HuH-7 (cell line): ENCODE data around the gene OR51S1.
"Not testable (repeated sequence)": the region's sequence is repeated elsewhere in the genome, so short reads cannot be mapped to it uniquely, and the experiment has no call there.

Experiments
- DNase-seq: peaks from one replicate; pipeline ENCODE4 v3.0.0; 2011; ENCODE audit warnings: low spot score

Gene OR51S1, protein sequence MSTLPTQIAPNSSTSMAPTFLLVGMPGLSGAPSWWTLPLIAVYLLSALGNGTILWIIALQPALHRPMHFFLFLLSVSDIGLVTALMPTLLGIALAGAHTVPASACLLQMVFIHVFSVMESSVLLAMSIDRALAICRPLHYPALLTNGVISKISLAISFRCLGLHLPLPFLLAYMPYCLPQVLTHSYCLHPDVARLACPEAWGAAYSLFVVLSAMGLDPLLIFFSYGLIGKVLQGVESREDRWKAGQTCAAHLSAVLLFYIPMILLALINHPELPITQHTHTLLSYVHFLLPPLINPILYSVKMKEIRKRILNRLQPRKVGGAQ

DNA sequence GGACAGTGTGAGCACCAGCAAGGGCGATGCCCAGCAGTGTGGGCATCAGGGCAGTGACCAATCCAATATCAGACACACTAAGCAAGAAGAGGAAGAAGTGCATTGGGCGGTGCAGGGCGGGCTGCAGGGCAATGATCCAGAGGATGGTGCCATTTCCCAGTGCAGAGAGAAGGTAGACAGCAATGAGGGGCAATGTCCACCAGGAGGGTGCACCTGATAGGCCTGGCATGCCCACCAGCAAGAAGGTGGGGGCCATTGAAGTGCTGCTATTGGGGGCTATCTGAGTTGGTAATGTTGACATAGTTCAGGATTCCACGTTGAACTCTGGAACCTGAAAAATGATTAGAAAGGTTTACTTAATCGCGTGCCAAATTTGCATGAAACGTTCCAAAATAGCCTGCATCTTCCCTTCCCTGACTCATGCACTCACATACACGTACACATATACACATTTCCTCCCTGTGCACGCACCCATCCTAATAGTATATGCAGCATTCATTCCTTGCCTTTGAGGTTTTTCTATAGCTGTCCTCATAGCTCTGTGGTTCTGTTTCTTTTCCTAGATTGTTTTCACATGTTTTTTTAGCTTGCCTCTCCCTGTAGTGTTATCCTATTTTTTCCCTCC is at the start of gene OR51S1:
OR51S1 (minus strand) TSS at position 301 of the 625 bp plus-strand sequence; CDS start at position 301, 0 bp downstream.
- DNase-seq, result no peak

DNA sequence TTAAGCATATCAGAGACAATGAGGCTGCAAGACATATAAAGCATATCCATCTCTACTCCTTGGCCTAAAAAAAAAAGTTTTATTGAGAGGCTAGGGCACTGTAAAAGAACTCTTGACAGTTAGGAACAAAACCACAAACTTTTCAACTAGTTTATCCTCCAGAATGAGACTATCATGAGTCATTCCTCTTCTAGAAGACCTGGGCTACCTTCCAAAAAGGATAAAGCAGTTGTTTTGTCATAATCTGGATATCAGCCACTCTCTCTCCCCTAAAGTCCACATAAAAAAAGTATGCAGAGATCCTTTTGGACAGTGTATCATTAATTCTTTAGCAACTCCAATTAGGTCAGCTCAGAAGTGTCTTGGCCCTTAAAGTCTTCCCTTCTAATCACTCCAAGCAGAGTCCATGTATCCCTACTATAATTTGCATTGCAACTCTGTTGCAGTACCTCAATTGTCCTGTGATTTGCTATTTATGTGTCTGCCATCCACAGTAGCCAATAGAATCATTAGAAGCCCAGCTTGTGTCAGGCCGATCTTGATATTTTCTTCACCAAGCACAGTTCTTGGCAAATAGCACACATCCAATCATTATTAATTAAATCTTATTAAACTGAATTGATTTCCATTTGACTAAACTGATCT is 43.1 kb upstream of the OR51S1 start:
- DNase-seq, result no peak

DNA sequence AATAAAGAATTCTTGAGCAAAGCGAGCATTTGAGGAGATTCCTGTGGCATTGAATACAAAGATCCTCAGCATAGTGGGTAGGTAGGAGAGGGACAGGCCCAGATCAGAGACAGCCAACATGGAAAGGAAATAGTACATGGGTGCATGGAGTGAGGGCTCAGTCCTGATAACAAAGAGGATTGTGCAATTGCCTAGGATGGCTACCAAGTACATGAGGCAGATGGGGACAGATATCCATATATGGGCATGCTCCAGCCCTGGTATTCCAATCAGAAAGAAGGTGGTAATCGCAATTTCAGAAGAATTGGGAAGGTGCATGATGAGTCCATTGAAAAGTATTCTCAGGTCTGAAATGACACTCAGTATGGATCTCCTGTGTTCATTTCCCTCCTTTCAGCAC is 41.3 kb upstream of the OR51S1 start:
- no peak for DNase-seq

DNA sequence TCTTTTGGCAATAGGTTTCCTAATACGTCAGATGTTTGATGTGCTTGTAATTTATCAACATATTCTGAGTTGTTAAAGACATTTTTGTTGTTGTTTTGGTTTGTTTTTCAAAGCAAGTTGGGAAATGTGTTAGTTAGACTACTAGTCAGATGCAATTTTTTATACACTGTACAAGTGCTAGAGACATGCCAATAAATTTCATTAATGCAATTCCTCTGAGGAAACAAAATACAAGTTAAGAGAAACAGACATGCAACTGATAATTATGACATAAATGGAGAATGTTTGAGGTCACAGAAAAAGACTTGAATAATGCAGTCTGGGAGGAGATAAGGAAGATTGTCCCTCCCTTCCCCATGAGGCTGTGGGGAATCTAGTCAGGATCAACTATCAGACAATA is 38.6 kb upstream of the OR51S1 start:
- no peak for DNase-seq

DNA sequence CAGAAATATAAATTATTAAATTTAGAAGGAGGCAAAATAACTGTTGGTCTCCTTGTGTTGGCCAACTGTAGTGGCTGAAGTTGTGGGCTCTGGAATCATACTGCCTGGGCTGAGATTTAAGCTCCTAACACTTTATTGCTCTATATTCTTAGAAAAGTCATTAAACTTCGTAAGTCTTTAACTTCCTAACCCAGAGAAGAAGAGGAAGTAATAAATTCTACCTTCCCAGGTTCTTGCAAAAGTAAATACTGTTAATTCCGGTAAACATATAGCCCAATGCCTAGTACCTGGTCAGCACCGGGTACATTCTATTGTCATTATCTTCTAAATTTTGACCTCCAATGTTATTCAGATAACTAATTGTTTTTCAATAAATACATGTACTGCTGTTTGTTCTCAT is 37.2 kb upstream of the OR51S1 start:
- DNase-seq, result no peak

DNA sequence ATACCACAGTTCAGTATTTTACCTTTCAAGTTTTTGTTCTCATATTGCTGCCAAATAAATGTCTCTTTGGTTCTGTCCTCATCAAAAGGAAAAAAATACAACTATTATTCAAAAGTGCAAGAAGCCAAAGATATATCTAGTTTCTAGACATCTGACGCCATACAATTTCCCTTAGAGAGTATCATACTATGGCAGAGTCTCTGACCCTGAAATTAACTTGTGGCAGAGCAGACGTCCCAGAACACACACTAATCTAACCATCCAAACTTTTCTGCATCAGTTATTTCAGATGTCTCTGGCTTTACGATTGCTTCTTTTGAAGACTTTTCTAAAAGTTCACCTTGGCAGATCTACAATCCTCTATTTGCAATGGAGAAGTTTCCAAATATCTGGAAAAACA is 35.4 kb upstream of the OR51S1 start:
- DNase-seq, result no peak

DNA sequence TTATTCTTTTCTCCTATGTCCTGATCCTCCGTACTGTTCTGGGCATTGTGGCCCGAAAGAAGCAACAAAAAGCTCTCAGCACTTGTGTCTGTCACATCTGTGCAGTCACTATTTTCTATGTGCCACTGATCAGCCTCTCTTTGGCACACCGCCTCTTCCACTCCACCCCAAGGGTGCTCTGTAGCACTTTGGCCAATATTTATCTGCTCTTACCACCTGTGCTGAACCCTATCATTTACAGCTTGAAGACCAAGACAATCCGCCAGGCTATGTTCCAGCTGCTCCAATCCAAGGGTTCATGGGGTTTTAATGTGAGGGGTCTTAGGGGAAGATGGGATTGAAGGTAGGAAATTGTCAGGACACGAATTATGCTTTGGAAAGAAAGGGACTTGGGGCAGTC is 33.5 kb upstream of the OR51S1 start:
- DNase-seq, result no peak

DNA sequence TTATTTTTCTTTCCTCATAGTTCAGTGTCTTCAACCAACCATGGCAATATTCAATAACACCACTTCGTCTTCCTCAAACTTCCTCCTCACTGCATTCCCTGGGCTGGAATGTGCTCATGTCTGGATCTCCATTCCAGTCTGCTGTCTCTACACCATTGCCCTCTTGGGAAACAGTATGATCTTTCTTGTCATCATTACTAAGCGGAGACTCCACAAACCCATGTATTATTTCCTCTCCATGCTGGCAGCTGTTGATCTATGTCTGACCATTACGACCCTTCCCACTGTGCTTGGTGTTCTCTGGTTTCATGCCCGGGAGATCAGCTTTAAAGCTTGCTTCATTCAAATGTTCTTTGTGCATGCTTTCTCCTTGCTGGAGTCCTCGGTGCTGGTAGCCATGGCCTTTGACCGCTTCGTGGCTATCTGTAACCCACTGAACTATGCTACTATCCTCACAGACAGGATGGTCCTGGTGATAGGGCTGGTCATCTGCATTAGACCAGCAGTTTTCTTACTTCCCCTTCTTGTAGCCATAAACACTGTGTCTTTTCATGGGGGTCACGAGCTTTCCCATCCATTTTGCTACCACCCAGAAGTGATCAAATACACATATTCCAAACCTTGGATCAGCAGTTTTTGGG is 33.0 kb upstream of the OR51S1 start, which contains the start of gene OR51T1:
OR51T1 (plus strand) TSS at position 41 of the 641 bp plus-strand sequence; CDS start at position 41, 0 bp downstream.
- no peak for DNase-seq

DNA sequence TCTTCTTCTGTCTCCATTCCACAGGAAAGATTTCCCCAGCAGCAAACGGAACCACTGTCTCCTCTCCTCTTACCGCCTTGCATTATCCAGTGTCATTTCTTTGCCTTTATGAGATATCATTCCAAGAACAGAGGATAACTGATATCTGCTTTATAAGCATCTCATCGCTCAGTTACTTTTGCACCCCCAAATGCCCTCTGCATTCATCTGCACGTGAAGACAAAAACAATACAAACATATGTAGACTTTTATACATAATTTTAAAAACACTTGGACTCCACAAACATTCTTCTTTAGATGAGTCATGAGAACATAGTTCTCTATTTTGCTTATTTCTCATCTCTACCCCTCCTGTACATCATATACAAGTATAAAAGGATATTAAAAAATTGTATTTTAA is 32.2 kb upstream of the OR51S1 start:
- DNase-seq, result no peak

DNA sequence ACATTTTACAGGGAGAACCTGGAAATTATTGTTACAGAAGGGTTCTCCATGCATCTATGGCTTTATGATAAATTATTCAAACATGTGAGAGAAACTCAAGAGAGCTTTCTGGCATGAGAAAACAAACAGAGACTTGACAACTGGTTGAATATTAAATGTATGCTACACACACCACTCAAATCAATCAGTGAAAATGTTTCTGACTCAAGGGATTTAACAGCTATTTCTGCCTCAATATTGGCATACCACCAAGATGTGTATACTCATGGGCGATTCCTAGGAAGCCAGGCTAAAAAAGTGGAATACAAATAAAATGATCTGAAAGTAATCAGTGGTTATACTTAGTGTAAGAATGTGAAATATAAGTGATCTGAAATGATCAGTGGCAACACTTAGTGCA is 16.8 kb upstream of the OR51S1 start:
- no peak for DNase-seq

DNA sequence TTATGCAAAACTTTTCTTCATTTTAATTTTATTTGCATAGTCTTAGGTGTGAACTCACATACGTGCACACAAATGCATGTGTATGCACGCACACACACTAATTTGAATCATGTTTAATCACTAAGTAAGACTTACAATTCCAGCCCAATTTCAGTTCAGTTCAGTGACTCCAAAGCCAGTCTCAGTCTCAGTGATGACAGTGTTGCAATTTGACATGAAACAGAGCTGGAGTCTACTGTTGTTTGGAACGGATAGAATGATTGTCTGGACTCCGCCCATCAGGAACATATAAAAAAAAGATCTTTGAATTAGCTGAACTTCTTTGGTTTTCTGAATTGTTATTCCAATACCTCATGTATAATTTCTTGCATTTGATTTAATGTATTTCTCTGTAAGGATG is 14.9 kb upstream of the OR51S1 start:
- no peak for DNase-seq

DNA sequence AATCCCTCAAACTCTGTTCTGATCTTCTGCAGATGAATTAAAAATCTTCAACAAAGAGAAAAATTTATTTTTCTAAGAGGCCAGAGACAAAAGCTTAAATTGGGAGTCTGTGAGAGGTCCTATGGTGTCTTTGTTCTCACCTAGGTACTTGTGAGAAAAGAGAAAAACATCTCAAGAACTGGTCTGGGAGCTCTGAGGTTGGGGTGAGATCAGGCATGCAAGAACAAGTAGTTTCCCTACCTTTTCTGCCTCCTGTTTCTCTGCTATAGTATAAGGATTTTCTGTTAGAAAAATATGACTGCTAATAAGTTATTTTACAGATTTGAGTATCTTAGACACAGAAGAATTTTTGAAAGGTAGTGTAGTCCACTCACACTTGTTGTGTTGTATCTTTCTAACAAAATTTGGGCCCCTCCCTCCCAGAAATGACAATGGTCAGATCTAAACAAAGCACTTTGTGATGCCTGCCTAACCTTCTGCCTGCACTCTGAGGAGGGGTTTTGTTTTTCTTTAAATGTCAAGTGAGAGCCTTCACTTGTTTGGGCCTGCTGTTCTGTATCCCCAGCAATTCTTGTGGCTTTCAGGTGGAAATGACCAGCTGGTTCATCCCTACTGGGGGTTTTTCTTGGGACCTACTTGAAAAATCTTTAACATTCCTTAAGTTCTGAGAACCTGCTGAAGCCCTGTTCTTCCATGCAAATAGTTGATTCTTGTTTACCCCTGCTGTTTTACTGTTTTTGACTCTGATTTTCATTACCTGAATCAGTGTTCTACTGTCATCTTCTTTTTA is 13.6 kb upstream of the OR51S1 start:
- no peak for DNase-seq

DNA sequence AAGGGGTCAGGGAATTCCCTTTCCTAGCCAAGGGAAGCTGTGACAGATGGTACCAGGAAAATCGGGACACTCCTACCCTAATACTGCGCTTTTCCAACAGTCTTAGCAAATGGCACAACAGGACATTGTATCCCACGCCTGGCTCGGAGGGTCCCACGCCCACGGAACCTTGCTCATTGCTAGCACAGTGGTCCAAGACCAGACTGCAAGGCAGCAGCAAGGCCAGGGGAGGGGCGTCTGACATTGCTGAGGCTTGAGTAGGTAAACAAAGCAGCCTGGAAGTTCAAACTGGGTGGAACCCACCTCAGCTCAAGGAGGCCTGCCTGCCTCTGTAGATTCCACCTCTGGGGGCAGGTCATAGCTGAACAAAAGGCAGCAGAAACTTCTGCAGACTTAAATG is 5.3 kb upstream of the OR51S1 start:
- DNase-seq, result not testable (repeated sequence)

DNA sequence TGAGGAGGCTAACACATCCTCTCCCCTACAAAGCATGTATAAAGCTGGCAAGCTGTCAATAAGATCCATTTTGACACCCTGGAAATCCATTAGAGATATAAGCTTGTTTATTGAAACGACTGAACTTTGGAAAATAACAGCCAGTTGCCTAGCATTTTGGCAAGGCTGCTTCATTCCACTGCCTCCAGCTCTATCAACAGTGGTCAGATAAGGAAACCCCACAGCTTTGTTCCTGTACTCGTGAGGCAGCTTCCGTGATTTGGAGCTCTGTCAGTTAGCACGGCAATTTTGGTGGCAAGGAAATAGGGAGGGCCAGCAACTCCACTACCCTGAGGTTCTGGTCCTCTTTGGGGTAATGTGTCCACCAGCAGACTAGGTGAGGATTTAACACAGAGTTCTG is 2.0 kb upstream of the OR51S1 start:
- DNase-seq, result no peak

DNA sequence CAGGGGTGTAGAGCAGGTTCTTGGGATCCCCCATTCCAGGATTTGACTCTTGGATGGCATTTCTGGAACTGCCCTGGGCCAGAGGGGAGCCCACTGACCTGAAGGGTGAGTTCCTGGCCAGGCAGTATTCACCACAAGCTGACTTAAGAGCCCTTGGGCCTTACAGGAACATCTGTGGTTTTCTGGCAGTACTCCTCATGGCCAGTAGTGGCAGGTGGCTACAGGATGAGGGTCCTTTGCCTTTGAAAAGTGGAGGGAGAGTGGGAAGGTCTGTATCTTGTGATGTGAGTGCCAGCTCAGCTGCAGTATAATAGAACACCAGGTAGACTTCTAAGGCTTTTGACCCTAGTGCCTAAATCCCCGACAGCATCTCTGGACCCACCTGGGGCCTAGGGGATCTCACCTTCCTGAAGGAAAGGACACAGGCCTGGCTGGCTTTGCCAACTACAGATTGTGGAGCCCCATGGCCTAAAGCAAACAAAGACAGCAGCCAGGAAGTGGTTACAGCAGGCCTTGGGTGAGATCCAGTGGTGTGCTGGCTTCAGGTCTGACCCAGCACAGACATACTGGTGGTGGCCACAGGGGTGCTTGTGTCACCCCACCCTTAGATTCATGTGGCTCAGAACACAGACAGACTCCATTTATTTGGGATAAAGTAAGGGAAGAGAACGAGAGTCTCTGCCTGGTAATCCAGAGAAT is 9.0 kb downstream of the OR51S1 start:
- no peak for DNase-seq

DNA sequence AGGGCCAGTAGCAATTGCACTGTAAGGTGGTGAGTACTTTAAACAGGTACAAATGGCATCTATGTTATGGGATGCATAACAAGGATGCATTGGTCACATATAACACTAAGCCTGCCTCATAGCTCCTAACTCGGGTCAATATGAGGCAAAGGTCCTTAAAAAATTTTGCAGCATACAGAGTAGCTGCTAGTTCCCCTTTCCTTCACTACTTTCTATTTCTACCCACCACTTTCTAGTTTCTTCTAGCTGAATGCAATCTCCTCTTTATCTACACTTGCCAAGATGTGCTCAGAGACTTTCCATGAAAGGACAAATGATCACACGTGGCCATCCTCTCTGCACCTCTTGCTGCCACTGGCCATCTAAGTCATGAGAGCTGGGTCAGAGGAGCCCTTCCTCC is 18.1 kb downstream of the OR51S1 start:
- no peak for DNase-seq

DNA sequence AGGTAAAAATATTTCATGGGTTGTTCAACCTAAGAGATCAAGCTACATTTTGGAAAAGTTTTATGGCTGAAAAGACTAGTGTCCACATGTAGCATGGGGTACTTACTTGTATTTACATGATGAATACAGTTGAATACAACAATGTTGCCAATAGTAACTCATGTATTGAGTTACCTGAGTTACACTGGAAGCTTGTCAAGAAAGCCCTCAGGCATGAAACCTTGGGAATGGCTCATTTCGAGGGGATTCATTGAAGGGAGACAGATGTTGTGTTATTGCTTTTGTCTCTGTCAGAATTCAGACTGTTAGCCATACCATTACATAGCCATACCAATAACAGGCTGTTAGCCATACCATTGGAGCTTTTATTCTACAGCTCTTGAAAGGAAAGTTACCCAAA is 18.7 kb downstream of the OR51S1 start:
- no peak for DNase-seq

DNA sequence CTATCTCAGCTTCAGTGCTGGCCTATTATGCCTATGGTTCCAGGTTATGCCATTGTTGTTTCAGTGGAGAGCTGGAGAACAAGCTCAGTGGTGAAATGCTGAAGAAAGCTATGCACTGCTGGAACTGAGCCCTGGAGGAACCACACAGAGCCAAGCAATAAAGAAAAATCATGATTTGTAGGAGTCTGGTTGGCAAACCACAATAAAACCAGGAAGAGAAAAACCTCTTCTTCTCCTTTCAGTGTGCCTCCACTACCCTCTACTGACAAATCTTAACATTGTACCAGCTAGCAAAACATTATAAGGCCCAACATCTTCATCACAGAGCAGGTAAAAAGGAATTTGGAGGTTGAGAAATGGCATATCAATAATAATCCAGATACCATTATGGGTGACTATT is 22.6 kb downstream of the OR51S1 start:
- no peak for DNase-seq

DNA sequence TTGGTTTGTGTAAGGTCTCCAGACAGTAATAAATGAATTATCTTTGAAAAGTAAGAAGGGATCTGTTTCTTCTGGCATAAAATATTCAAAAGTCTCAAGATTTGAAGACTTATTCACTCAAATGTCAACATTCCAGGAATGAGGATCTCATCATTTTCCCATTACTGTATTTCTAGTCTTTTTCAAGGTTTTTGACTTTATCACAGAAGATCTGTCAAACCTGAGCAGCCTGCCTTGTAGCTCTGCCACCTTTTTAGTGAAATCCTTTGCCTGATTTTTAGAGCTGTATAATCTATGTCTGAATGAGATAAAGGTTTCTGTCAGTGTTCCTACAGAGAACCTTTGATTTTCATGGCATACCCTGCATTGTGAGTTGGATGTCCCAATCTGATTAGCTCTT is 23.9 kb downstream of the OR51S1 start:
- no peak for DNase-seq

DNA sequence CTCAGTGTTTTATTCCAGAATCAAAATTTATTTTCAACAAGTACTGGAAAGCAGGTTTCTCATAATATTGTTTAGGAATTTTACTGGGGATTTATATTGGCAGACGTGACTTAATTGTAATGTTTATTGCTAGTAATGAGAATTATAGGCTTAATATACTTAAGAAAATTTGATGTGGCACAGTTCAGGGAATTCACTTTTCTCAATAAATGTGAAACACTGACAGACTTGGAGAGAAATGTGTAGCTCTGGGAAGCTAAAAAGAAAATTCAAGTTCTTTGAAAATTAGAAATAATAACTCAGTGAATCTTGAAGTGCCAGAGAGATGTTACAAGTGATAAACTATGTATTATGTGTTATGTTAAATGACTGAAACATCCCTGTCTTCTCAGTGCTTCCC is 28.0 kb downstream of the OR51S1 start, which contains the start of gene OR51F2:
OR51F2 (plus strand) TSS at position 301 of the 400 bp plus-strand sequence. CDS start 101 bp downstream, outside the sequence.
- DNase-seq, result no peak

DNA sequence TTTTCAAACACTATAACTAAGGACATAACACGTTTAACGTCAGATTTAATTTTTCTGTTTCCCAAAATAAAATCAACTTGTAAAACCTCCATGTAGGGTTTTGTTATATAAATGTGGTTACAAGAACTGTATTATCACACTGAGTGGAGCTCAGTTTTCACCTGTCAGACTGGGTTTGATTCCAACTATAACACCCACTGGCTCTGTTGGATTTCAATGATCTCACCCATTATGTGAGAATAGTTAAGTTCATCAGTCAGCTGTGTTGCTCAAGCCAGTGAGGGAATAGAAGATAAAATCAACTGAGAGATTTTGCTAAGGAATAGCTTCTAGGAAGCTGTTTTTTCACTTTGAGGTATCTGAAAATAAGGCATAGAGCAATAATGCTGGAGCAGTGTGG is 39.8 kb downstream of the OR51S1 start:
- DNase-seq, result no peak
